Gastrocnemius medialis (tissue), 4 donors: ENCODE data around the gene ABCG2. TPM values are rescaled to one million over a fixed set of nuclear protein-coding genes. Genes with fewer than 3 reads are reported as not detected.

ENCODE experiments used
- ATAC-seq, 2 donors: fragments of 150-250 bp; one replicate each; pipeline ENCODE4 v1.9.1; 2016
- DNase-seq, 2 donors: peaks; one replicate each; pipeline ENCODE4 v3.0.0-alpha.2; 2019
- H3K27ac ChIP-seq, 4 donors: fragments of 200-600 bp; sonication (generic); 1 replicate in 1 of 4; 2 replicates in 3 of 4; pipeline ENCODE4 v1.5.1; 2016 to 2018; ENCODE audit warnings: mild to moderate bottlenecking in 2 of 4, moderate library complexity in 1 of 4
- H3K27me3 ChIP-seq, 3 donors: fragments of 200-600 bp; sonication (generic) in 2 of 3; 1 replicate in 1 of 3; 2 replicates in 2 of 3; pipeline versions ENCODE4 v1.5.1 to v1.6.0; 2016 to 2019; ENCODE audit warnings: mild to moderate bottlenecking in 1 of 3, moderate library complexity in 1 of 3
- H3K36me3 ChIP-seq, 2 donors: fragments of 200-600 bp; sonication (generic) in 1 of 2; one replicate each; pipeline ENCODE4 v1.5.1; 2017 to 2018
- H3K4me1 ChIP-seq, 2 donors: fragments of 200-600 bp; sonication (generic) in 1 of 2; one replicate each; pipeline ENCODE4 v1.5.1; 2016 to 2017; ENCODE audit warnings: mild to moderate bottlenecking in 2 of 2
- H3K4me3 ChIP-seq, 4 donors: fragments of 200-600 bp; sonication (generic) in 3 of 4; 1 replicate in 1 of 4; 2 replicates in 3 of 4; pipeline ENCODE4 v1.5.1; 2016 to 2019; ENCODE audit warnings: mild to moderate bottlenecking in 2 of 4
- H3K9me3 ChIP-seq, 3 donors: fragments of 200-600 bp; sonication (generic) in 2 of 3; 1 replicate in 1 of 3; 2 replicates in 2 of 3; pipeline ENCODE4 v1.5.1; 2016 to 2019
- CTCF ChIP-seq, 5 experiments: fragments of 450-650 bp in 3 of 5; fragments of 200-600 bp in 2 of 5; sonication (generic) in 2 of 5; IDR thresholded peaks in 4 of 5; conservative IDR thresholded peaks in 1 of 5; 1 replicate in 4 of 5; 2 replicates in 1 of 5; pipeline ENCODE4 v1.5.1; 2016 to 2019; ENCODE audit warnings: antibody characterized with exemption in 5 of 5, mild to moderate bottlenecking in 3 of 5, moderate library complexity in 3 of 5
- POLR2A ChIP-seq, 2 donors: fragments of 450-650 bp; IDR thresholded peaks; one replicate each; pipeline ENCODE4 v1.6.1; 2017; ENCODE audit warnings: antibody characterized with exemption in 2 of 2, mild to moderate bottlenecking in 2 of 2, moderate library complexity in 2 of 2
- in situ Hi-C, 4 donors: fragments of 200-750 bp; cut with MboI; loops; one replicate each; pipeline versions ENCODE4 v1.15.0 to v1.8.0; 2017; ENCODE audit warnings: low sequenced_read_pairs in 4 of 4
- intact Hi-C: fragments of 100-400 bp; cut with DNase I; formaldehyde crosslinking; loops from one replicate; pipeline ENCODE4 v1.15.1; 2023; ENCODE audit warnings: low total_unique reads
- total RNA-seq, 4 donors: library from RNA; depleted of rRNA; stranded (reverse); fragments of >200 nt; gene quantifications; one replicate each; pipeline versions ENCODE4 v1.1.0 to v1.2.3, GENCODE V29; 2016

The ABCG2 gene
- total RNA-seq, 4 donors from 2014 or later = 0.22 to 0.75 (median 0.23) TPM; not detected in 1

- TF ChIP-seq CTCF (IDR thresholded peaks at IDR 0.05 in 4 of 5, conservative IDR thresholded peaks at IDR 0.05 in 1 of 5) = no peak
- no peak for TF ChIP-seq POLR2A (IDR thresholded peaks at IDR 0.05)
- ATAC-seq = no peak
- intact Hi-C loops = no loop called here
Observed at GRCh38 chr4:88188738-88189417, 30.4 kb upstream of the ABCG2 start.

GRCh38 chr4:88187766-88188165 lies 29.3 kb upstream of the ABCG2 start:
- intact Hi-C loops (no loop called here), in situ Hi-C loops (no loop called here)
- no peak overlapping the region for H3K4me3 ChIP-seq
- no peaks in the 10 kb centered on the region for H3K9me3 ChIP-seq
- H3K4me1 ChIP-seq = no peaks in the 10 kb centered on the region
- TF ChIP-seq CTCF (IDR thresholded peaks at IDR 0.05 in 4 of 5, conservative IDR thresholded peaks at IDR 0.05 in 1 of 5) (no peak), POLR2A (IDR thresholded peaks at IDR 0.05) (no peak)
- ATAC-seq (no peak), DNase-seq (no peak)
- H3K27ac ChIP-seq = no peak overlapping the region
- no peaks in the 10 kb centered on the region for H3K27me3 ChIP-seq
- no peaks in the 10 kb centered on the region for H3K36me3 ChIP-seq

More at GRCh38 chr4:88188738-88189417, 30.4 kb upstream of the ABCG2 start:
- H3K9me3 ChIP-seq = no peaks in the 10 kb centered on the region
- no peaks in the 10 kb centered on the region for H3K27me3 ChIP-seq
- H3K4me1 ChIP-seq = no peaks in the 10 kb centered on the region
- H3K4me3 ChIP-seq = no peak overlapping the region
- in situ Hi-C loops = no loop called here
- no peak for DNase-seq
- no peak overlapping the region for H3K27ac ChIP-seq
- H3K36me3 ChIP-seq = no peaks in the 10 kb centered on the region

GRCh38 chr4:88185906-88186305 lies 27.5 kb upstream of the ABCG2 start:
- no peaks in the 10 kb centered on the region for H3K9me3 ChIP-seq
- DNase-seq (no peak), ATAC-seq (no peak)
- H3K4me3 ChIP-seq = no peak overlapping the region
- no peak overlapping the region for H3K27ac ChIP-seq
- intact Hi-C loops (no loop called here), in situ Hi-C loops (no loop called here)
- no peaks in the 10 kb centered on the region for H3K4me1 ChIP-seq
- H3K27me3 ChIP-seq = no peaks in the 10 kb centered on the region
- no peak for TF ChIP-seq POLR2A (IDR thresholded peaks at IDR 0.05)
- TF ChIP-seq CTCF (IDR thresholded peaks at IDR 0.05 in 4 of 5, conservative IDR thresholded peaks at IDR 0.05 in 1 of 5) = no peak
- no peaks in the 10 kb centered on the region for H3K36me3 ChIP-seq

GRCh38 chr4:88179261-88179660 lies 20.8 kb upstream of the ABCG2 start:
- in situ Hi-C loops (no loop called here), intact Hi-C loops (no loop called here)
- Histone ChIP-seq H3K27me3 (no peaks in the 10 kb centered on the region), H3K4me1 (no peaks in the 10 kb centered on the region), H3K27ac (no peak overlapping the region), H3K36me3 (no peaks in the 10 kb centered on the region), H3K4me3 (no peak overlapping the region), H3K9me3 (no peaks in the 10 kb centered on the region)
- no peak for ATAC-seq
- TF ChIP-seq POLR2A (IDR thresholded peaks at IDR 0.05) (no peak), CTCF (IDR thresholded peaks at IDR 0.05 in 4 of 5, conservative IDR thresholded peaks at IDR 0.05 in 1 of 5) (no peak)
- DNase-seq = no peak
